Uterus (tissue), 4 donors: Measurements from ENCODE around the gene LHX6. TPM values are rescaled to one million over a fixed set of nuclear protein-coding genes. Genes with fewer than 3 reads are reported as not detected.

Experiments
- DNase-seq, 2 donors: peaks; one replicate each; pipeline ENCODE4 v3.0.0-alpha.2; 2019 to 2020
- H3K27ac ChIP-seq, 2 donors: fragments of 200-600 bp; sonication (generic); 1 replicate in 1 of 2; 2 replicates in 1 of 2; pipeline ENCODE4 v1.5.1; 2016 to 2018
- H3K27me3 ChIP-seq, 2 donors: fragments of 200-600 bp; sonication (generic); one replicate each; pipeline ENCODE4 v1.5.1; 2018 to 2019; ENCODE audit warnings: control low read depth in 1 of 2
- H3K36me3 ChIP-seq, 2 donors: fragments of 200-600 bp; sonication (generic); one replicate each; pipeline ENCODE4 v1.5.1; 2019; ENCODE audit warnings: control low read depth in 1 of 2
- H3K4me1 ChIP-seq, 2 donors: fragments of 200-600 bp; sonication (generic); one replicate each; pipeline ENCODE4 v1.5.1; 2018 to 2019; ENCODE audit warnings: control low read depth in 1 of 2
- H3K4me3 ChIP-seq, 2 donors: fragments of 200-600 bp; sonication (generic); 1 replicate in 1 of 2; 2 replicates in 1 of 2; pipeline ENCODE4 v1.5.1; 2018 to 2019; ENCODE audit warnings: mild to moderate bottlenecking in 1 of 2
- H3K9me3 ChIP-seq, 2 donors: fragments of 200-600 bp; sonication (generic); one replicate each; pipeline ENCODE4 v1.5.1; 2019; ENCODE audit warnings: control low read depth in 1 of 2
- CTCF ChIP-seq, 4 experiments: fragments of 200-600 bp in 2 of 4; fragments of 450-650 bp in 2 of 4; sonication (generic) in 2 of 4; IDR thresholded peaks; one replicate each; pipeline ENCODE4 v1.5.1; 2016 to 2019; ENCODE audit warnings: antibody characterized with exemption in 4 of 4, mild to moderate bottlenecking in 2 of 4, moderate library complexity in 1 of 4
- POLR2A ChIP-seq, 2 donors: fragments of 450-650 bp; IDR thresholded peaks; one replicate each; pipeline ENCODE4 v1.6.1; 2016; ENCODE audit warnings: antibody characterized with exemption in 2 of 2, mild to moderate bottlenecking in 1 of 2, moderate library complexity in 1 of 2
- intact Hi-C: fragments of 100-400 bp; cut with DNase I; formaldehyde crosslinking; loops from one replicate; pipeline ENCODE4 v1.15.1; 2023; ENCODE audit warnings: low total_unique reads
- total RNA-seq, 4 donors: library from RNA; depleted of rRNA in 3 of 4; stranded (reverse); fragments of >200 nt in 3 of 4; gene quantifications; one replicate each; pipeline versions ENCODE4 v1.1.0 to v1.2.4, GENCODE V29; 2014 to 2023
- donor health status: DM: yes; HTN: yes; CAD: no.

LHX6 gene
- total RNA-seq, 4 donors from 2014 or later: 3.1 to 20.2 (median 12.2) TPM

GRCh38 chr9:122155796-122156195, 73.0 kb downstream of the LHX6 start:
- Histone ChIP-seq H3K36me3 (no peaks in the 10 kb centered on the region), H3K4me1 (no peaks in the 10 kb centered on the region), H3K27me3 (no peaks in the 10 kb centered on the region), H3K9me3 (no peaks in the 10 kb centered on the region), H3K27ac (no peak overlapping the region), H3K4me3 (no peak overlapping the region)
- TF ChIP-seq POLR2A (IDR thresholded peaks at IDR 0.05) (no peak), CTCF (IDR thresholded peaks at IDR 0.05) (no peak)
- DNase-seq: no peak
- intact Hi-C loops: no loop called here

Other genes with a start within 250 kb of the LHX6 start
- 10 to 100 TPM in 2 of 4 donors, 1 to 10 TPM in 2; 7.4 to 14.7 (median 11.0) TPM for gene TTLL11, start 135.6 kb downstream of the LHX6 start, total RNA-seq
- 10 to 100 TPM; 22.8 to 39.2 (median 31.4) TPM for gene NDUFA8, start 69.2 kb downstream of the LHX6 start, total RNA-seq
- 10 to 100 TPM in 1 of 4 donors, 1 to 10 TPM in 1, not detected in 2; 1.8 to 12.6 TPM for gene MORN5, start 69.0 kb downstream of the LHX6 start, total RNA-seq
- gene RBM18, start 35.9 kb upstream of the LHX6 start, total RNA-seq: 10 to 100 TPM in 3 of 4 donors, 1 to 10 TPM in 1; 4.6 to 31.8 (median 18.7) TPM
- gene MRRF, start 35.9 kb upstream of the LHX6 start, total RNA-seq: 10 to 100 TPM; 23.5 to 44.7 (median 38.9) TPM
- 10 to 100 TPM in 2 of 4 donors, 1 to 10 TPM in 2; 2.1 to 20.6 (median 7.4) TPM for gene PTGS1, start 142.1 kb upstream of the LHX6 start, total RNA-seq
- not detected for gene OR1J1, start 249.0 kb upstream of the LHX6 start, total RNA-seq